ENCODE measurements around the gene C15orf61.

C15orf61 gene

DNA sequence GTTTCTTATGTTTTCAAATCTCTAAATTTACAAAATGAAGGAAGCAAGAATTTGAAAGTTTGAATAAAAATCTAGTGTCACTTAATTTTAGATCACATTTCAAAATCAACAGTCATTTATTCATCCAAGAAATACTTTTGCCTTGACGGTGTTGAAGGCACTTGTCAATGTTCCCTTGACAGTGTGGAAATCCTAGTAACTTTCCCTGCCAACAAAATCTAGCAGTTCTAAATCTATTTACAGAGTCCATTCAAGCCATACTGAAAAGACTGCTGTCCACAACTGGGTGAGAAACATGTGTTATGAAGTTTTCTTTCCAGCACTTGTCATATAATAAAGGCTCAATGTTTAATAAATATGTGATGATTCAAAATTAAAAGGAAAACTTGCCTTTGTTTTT lies 12.9 kb downstream of the C15orf61 start:
- H3K4me1 Mint-ChIP-seq (ENCODE audit: low read depth): peaks cover 8% of the 10 kb centered on the region
- H3K27me3 Mint-ChIP-seq: no peaks in the 10 kb centered on the region
- peaks cover 5% of the 10 kb centered on the region for H3K36me3 Mint-ChIP-seq
- no peak overlapping the region for H3K27ac Mint-ChIP-seq
- H3K9me3 Mint-ChIP-seq (ENCODE audit: low read depth): no peaks in the 10 kb centered on the region
- H3K4me3 Mint-ChIP-seq: no peak overlapping the region

DNA sequence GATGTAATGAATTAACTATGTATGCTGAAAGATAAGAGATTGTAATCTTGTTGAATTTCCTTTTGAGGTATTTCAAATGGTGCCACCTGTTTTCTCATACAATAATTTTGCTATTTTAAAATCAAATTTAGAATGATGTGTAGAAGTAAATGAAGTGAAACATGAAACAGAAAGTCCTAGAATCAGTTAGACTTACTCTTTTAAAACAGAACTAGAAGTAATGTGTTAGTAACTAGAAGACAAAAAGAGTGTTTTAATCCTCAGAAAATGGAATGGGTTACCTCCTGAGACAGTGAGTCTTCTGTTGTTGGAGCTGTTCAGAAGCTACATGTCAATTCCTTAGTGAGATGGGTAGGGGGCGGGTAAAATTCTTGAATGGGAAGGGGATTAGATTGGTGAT lies 13.4 kb downstream of the C15orf61 start:
- no peak overlapping the region for H3K27ac Mint-ChIP-seq
- H3K4me1 Mint-ChIP-seq (ENCODE audit: low read depth): peaks cover 9% of the 10 kb centered on the region
- H3K9me3 Mint-ChIP-seq (ENCODE audit: low read depth): no peaks in the 10 kb centered on the region
- no peaks in the 10 kb centered on the region for H3K27me3 Mint-ChIP-seq
- H3K36me3 Mint-ChIP-seq: peaks cover 5% of the 10 kb centered on the region
- no peak overlapping the region for H3K4me3 Mint-ChIP-seq

DNA sequence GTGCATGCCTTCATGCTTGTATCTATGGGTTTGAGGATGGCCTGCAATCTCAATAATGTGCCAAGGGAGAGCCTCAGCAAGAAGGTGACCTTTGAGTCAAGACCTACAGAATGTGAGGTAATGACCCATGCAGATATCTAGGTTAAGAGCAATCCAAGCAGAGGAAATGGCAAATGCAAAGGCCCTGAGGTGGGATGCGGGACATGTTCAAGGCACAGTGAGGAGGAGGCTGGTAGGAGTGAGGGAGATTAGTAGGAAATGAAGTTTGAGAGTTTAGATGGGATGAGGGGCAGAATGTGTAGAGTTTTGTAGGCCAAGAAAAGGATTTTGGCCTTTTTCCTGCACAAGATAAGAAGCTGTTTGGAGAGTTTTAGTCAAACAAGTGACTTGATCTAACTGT lies 16.8 kb downstream of the C15orf61 start:
- no peaks in the 10 kb centered on the region for H3K27me3 Mint-ChIP-seq
- no peak overlapping the region for H3K4me3 Mint-ChIP-seq

DNA sequence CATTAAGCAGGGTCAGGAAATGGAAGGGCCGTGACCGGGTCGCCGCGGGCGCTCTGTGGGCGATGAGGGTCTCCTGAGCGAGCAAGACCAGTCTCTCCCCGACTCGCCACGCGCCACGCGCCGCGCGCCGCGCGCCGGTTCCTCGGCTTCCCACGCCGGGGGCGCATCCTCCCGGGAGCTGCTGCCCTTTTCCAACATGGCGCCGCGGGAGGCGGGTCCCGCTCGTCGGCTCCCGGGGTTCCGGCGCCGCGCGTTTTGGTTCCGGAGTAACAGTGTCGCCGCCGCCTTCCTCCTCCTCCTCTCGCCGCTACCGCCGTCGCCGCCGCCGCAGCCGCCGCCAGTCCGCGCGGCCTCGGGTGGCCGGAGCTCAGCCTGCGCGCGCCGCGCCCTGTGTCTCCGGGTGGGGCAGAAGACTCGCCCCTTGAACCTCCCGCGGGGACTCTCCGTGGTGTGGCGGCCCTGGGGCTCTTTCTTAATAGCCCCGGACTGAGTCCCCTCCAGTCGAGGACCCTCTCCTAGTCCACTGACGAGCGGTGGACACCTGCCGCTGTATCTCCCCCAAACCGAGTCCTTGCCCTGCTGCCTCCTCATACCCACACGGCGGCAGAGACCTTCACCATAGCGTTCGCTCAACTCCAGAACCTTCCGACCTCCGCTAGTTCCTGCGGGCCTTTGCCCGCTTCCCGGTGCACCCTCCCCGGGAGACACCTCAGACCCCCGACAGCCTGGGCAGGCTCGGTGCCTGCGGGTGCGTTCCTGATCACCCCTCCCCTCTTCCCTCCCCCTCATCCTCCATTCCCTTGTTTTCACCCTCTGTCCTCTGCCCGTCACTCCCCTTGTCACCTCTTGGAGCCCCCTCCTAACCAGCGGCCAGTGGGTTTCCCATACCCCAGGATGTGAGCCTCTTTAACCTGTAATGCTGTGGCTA lies 21.8 kb downstream of the C15orf61 start, which contains the start of gene MAP2K5:
MAP2K5 (plus strand) TSS at position 284 of the 928 bp plus-strand sequence; CDS start at position 917, 633 bp downstream.
- H3K4me3 Mint-ChIP-seq: peak within 1 kb of the TSS; percentile 94
- H3K27me3 Mint-ChIP-seq: no peaks in the 10 kb centered on the region
- peaks cover 46% of the 10 kb centered on the region for H3K4me1 Mint-ChIP-seq (ENCODE audit: low read depth)
- H3K9me3 Mint-ChIP-seq (ENCODE audit: low read depth): no peaks in the 10 kb centered on the region
- peak within 1 kb of the TSS; percentile 95 for H3K27ac Mint-ChIP-seq
- no peaks in the 10 kb centered on the region for H3K36me3 Mint-ChIP-seq

More for the DNA sequence above, 16.8 kb downstream of the C15orf61 start:
- H3K27ac Mint-ChIP-seq: no peak overlapping the region
- peaks cover 17% of the 10 kb centered on the region for H3K4me1 Mint-ChIP-seq (ENCODE audit: low read depth)
- H3K36me3 Mint-ChIP-seq: no peaks in the 10 kb centered on the region
- no peaks in the 10 kb centered on the region for H3K9me3 Mint-ChIP-seq (ENCODE audit: low read depth)

DNA sequence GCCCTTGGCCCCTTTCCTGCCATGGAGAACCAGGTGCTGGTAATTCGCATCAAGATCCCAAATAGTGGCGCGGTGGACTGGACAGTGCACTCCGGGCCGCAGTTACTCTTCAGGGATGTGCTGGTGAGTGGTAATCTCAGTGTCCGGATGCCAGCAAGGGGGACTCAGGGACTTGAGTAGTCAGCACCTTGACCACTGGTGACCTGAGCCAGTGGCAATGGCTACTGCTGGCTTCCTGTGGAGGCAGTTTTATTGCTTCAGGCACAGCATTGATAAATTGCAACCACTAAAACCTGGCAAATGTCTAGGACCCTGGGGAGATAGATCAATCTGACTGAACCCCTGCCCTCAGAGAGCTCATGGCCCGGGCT lies 22.4 kb downstream of the C15orf61 start:
- H3K4me3 Mint-ChIP-seq: peak overlapping the region; percentile 94
- no peaks in the 10 kb centered on the region for H3K27me3 Mint-ChIP-seq
- peaks cover 53% of the 10 kb centered on the region for H3K4me1 Mint-ChIP-seq (ENCODE audit: low read depth)
- no peaks in the 10 kb centered on the region for H3K9me3 Mint-ChIP-seq (ENCODE audit: low read depth)
- peak overlapping the region; percentile 86 for H3K27ac Mint-ChIP-seq
- H3K36me3 Mint-ChIP-seq: no peaks in the 10 kb centered on the region

DNA sequence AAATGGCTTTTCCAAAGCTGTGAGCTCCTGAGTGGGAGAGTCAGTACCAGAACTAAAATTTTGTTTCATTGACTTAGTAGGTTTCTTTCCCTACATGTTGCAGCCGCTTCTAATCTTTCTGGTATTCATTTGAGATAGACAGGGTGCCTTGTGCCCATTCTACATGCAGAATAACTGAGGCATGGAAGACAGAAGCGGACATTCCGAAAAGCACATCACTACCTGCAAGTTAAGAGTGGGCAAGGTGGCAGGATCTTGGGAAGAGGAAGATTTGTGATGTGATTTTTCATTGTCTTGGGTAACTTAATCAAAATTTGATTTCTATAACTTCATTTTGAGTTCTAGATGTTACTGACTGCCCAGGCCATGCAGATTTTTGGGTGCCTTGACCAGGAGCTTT lies 23.5 kb downstream of the C15orf61 start:
- Mint-ChIP-seq H3K27me3 (no peaks in the 10 kb centered on the region), H3K36me3 (no peaks in the 10 kb centered on the region), H3K27ac (peak overlapping the region; percentile 86), H3K9me3 (ENCODE audit: low read depth) (no peaks in the 10 kb centered on the region), H3K4me1 (ENCODE audit: low read depth) (peaks cover 55% of the 10 kb centered on the region), H3K4me3 (peak overlapping the region; percentile 94)

DNA sequence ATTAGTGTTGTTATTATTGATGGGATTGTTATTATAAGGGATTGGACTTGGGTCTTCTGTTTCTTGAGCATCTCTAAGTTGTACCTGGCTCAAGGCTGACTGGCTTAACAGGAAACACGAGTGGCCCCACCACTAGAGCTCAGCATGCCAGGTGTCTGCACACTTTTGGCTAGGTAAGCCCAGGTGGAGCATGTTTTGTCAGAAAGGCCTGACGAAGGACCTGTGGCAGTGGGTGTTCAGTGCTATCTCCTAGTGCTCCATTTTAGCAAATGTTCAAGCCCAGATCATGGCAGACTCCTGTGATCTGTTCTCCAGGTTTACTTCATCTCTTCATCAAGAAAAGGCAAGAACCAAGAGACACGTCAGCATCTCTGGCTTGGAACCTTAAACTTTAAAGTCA lies 24.9 kb downstream of the C15orf61 start:
- Mint-ChIP-seq H3K27ac (no peak overlapping the region), H3K27me3 (no peaks in the 10 kb centered on the region), H3K36me3 (peaks cover 4% of the 10 kb centered on the region), H3K9me3 (ENCODE audit: low read depth) (no peaks in the 10 kb centered on the region), H3K4me1 (ENCODE audit: low read depth) (peaks cover 51% of the 10 kb centered on the region), H3K4me3 (no peak overlapping the region)

DNA sequence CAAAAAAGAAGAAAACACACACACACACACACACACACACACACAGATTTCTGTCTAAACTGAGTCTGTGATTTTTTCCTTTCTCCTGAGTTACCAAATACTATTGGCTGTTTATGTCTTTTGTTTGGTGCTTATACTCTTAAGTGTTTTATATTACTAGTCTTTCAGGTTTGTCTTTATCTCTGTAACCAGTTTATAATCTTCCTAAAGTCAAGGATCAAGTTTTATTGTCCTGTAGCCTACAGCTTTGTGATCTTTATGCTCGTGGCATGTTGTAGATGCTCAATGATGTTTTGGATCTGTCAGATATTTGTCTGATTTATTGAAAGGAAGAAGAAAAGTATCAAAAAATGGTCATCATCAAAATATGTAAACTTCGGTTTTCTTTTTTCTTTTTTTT lies 26.1 kb downstream of the C15orf61 start:
- H3K4me3 Mint-ChIP-seq: no peak overlapping the region
- no peak overlapping the region for H3K27ac Mint-ChIP-seq
- H3K36me3 Mint-ChIP-seq: peaks cover 4% of the 10 kb centered on the region
- H3K4me1 Mint-ChIP-seq (ENCODE audit: low read depth): peaks cover 45% of the 10 kb centered on the region
- no peaks in the 10 kb centered on the region for H3K9me3 Mint-ChIP-seq (ENCODE audit: low read depth)
- H3K27me3 Mint-ChIP-seq: no peaks in the 10 kb centered on the region

DNA sequence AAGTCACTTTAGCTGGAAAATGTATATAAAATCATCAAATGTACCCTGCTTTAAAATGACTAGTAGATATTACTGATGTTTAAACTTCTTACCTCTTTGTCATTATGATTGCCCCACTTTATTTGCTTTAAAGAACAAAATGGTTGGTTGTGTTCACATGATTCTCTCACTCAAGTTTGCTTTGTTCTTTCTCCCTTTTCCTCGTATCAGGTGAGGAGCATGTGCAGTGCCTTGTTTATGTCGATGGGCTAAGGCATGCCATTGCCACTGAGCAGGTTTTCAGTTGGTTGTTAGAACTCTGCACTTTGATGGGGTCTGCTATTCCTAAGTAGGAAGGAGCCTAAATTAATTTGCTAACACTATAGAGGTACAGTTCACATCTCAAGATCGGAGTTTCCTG lies 26.9 kb downstream of the C15orf61 start:
- H3K36me3 Mint-ChIP-seq: peaks cover 4% of the 10 kb centered on the region
- no peak overlapping the region for H3K27ac Mint-ChIP-seq
- no peak overlapping the region for H3K4me3 Mint-ChIP-seq
- peaks cover 45% of the 10 kb centered on the region for H3K4me1 Mint-ChIP-seq (ENCODE audit: low read depth)
- H3K9me3 Mint-ChIP-seq (ENCODE audit: low read depth): no peaks in the 10 kb centered on the region
- no peaks in the 10 kb centered on the region for H3K27me3 Mint-ChIP-seq

DNA sequence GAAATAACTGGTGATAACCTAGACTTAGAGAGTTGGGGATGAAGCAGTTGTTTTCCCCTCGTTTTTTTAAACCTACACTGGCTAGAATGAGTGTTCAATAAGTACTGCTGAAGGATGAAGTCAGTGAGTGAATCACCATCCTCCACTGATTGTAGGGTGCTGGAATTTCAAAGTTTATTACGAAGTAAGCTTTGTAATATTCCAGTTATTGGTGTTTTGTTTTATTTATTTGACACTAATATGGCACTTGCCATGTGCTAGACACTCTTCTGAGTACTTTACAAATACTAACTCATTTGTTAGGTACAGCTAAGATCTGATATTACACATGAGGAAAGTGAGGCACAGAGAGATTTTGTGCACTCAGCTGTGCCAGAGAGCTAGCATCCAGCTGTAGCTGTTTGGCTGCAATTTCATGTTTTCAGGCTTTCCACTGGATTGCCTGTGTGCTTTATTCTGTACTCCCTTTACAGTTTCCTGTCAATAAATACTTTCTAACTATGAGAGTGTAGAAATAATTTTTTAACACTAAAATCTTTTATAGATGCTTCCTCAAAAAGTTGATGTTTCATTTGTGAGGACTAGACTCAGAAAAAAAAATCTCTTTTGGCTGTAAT lies 27.4 kb downstream of the C15orf61 start:
- H3K27me3 Mint-ChIP-seq: no peaks in the 10 kb centered on the region
- H3K27ac Mint-ChIP-seq: no peak overlapping the region
- H3K4me1 Mint-ChIP-seq (ENCODE audit: low read depth): peaks cover 42% of the 10 kb centered on the region
- H3K36me3 Mint-ChIP-seq: peaks cover 4% of the 10 kb centered on the region
- no peaks in the 10 kb centered on the region for H3K9me3 Mint-ChIP-seq (ENCODE audit: low read depth)
- no peak overlapping the region for H3K4me3 Mint-ChIP-seq

DNA sequence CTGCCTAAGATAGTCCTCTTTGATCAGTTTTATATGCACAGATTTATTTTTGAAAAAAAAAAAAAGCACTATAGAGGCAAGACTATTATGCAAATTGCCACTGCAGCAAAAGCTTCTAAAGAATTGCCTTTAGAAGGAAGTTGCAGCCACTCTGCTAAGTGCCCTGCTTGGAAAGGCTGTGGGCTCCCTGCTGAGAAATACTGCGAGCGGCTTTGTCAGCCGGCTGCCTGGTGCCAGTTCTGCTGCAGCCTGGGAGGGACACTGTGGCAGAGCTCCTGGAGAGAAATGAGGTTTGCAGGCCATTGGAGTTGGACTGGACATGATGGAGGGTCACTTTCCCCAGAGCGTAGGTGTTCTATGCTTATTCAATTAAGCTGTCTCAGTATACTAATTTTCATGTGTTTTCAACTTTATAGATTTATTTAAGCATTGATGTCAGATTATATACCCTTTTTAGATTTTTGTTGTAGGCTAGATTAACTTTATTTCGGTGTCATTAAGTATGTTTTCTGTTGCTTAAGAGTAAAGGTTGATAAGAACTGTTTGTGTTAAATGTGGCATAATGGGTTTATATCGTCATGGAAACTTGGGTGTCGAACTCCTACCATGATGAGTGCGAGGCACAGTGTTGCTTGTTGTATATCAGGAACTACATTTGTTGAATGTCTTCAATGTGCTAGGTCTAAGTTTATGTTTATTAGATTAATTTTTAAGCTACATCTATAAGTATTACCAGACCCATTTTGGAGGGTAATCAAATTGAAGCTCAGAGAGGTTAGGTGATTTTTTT lies 28.1 kb downstream of the C15orf61 start:
- Mint-ChIP-seq H3K27ac (no peak overlapping the region), H3K27me3 (no peaks in the 10 kb centered on the region), H3K9me3 (ENCODE audit: low read depth) (no peaks in the 10 kb centered on the region), H3K36me3 (peaks cover 4% of the 10 kb centered on the region), H3K4me3 (no peak overlapping the region), H3K4me1 (ENCODE audit: low read depth) (peaks cover 35% of the 10 kb centered on the region)

DNA sequence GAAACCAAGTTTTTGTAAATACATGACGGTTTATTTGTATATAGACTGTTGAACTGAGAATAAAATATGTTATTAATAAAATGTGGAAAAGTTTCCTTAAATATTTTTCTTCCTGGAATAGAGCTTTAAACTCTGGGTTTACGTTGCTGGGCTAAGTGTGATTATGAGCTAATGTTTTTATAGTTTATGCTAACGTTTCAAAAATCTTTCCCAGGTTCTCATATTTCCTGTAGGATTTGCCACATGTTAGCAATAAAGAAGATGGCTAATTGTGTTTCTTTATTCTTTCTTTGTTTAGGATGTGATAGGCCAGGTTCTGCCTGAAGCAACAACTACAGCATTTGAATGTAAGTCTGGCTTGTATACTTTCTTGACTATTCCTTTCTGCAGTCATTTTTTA lies 28.8 kb downstream of the C15orf61 start:
- Mint-ChIP-seq H3K27ac (no peak overlapping the region), H3K9me3 (ENCODE audit: low read depth) (no peaks in the 10 kb centered on the region), H3K27me3 (no peaks in the 10 kb centered on the region), H3K4me1 (ENCODE audit: low read depth) (peaks cover 28% of the 10 kb centered on the region), H3K4me3 (no peak overlapping the region), H3K36me3 (peaks cover 4% of the 10 kb centered on the region)

DNA sequence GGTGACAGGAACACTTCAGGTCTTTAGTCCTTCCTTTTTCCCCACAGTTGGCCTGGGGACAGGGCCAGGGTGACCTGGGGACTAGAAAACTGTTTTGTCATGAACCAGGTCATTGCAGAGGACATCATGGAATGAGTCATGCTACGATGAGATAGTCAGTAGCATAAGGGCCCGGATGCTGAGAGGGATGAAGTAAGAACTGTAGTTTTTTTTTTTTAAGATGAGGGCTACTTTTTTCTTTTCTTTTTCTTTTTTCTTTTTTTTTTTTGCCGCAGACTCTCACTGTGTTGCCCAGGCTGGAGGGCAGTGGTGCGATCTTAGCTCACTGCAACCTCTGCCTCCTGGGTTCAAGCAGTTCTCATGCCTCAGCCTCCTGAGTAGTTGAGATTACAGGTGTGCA lies 29.6 kb downstream of the C15orf61 start:
- H3K4me3 Mint-ChIP-seq: no peak overlapping the region
- H3K9me3 Mint-ChIP-seq (ENCODE audit: low read depth): no peaks in the 10 kb centered on the region
- H3K27ac Mint-ChIP-seq: no peak overlapping the region
- no peaks in the 10 kb centered on the region for H3K27me3 Mint-ChIP-seq
- H3K36me3 Mint-ChIP-seq: peaks cover 7% of the 10 kb centered on the region
- H3K4me1 Mint-ChIP-seq (ENCODE audit: low read depth): peaks cover 22% of the 10 kb centered on the region

DNA sequence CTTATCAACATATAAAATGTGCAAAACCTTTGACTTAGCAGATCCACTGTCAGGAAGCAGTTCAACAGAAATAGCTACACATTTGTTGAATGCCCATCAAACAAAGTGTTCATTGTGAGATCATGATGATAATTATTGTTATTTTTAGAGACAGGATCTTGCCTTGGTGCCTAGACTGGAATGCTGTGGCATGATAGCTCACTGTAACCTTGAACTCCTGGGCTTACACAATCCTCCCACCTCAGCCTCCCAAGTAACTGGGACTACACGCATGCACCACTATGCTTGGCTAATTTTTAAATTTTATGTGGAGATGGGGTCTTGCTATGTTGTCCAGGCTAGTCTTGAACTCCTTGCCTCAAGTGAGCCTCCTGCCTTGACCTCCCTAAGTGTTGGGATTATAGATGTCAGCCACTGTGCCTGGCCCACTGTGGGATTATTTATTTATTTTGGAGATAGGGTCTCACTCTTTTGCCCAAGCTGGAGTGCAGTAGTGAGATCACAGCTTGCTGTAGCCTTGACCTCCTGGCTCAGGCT lies 30.3 kb downstream of the C15orf61 start:
- Mint-ChIP-seq H3K4me1 (ENCODE audit: low read depth) (peaks cover 18% of the 10 kb centered on the region), H3K9me3 (ENCODE audit: low read depth) (no peaks in the 10 kb centered on the region), H3K36me3 (peaks cover 10% of the 10 kb centered on the region), H3K4me3 (no peak overlapping the region), H3K27ac (no peak overlapping the region), H3K27me3 (no peaks in the 10 kb centered on the region)

DNA sequence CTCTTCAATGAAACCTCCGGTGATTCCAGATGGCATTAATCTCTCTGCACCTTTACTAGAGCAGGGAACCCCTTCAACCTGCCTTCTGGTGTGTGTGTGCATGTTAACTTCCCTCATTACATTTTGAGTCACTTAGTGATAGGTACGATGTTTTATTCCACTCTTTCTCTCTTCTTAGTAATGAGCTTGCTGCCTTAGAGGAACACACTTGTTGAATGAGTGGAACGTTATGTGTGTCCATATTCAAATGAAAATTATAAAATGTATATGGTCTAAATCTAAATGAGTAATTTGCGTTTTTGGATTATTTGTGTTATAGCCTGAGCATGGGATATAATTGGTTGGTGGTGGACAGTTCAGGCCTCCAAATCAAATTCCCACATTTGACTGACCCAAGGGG lies 33.6 kb downstream of the C15orf61 start:
- Mint-ChIP-seq H3K9me3 (ENCODE audit: low read depth) (no peaks in the 10 kb centered on the region), H3K4me1 (ENCODE audit: low read depth) (peaks cover 6% of the 10 kb centered on the region), H3K36me3 (peaks cover 31% of the 10 kb centered on the region), H3K4me3 (no peak overlapping the region), H3K27me3 (no peaks in the 10 kb centered on the region), H3K27ac (no peak overlapping the region)

Measured in activated naive CD8-positive, alpha-beta T cell (primary cell).